ENCODE data around the gene ZNF205.

DNA sequence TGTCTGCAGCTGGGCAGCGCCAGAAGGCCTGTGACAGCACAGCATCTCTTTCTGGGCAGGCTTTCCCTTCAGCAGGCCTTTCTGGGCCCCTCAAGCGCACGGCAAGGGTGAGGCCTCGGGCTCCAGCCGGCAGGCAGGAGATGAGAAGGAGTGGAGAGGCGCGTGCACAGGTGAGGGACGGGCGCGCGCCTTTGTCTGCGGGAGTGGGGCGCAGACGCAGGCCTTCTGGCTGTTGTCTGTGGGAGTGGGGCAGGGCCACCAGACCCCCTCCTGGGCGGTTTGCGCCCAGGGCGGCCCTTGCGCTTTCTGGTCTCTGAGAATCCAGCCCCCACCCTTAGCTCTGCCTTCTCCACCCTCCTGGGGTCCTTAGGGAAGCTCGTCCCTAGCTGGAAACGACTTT, 6.5 kb downstream of the ZNF205 start:
- TF ChIP-seq, protein P1, sequence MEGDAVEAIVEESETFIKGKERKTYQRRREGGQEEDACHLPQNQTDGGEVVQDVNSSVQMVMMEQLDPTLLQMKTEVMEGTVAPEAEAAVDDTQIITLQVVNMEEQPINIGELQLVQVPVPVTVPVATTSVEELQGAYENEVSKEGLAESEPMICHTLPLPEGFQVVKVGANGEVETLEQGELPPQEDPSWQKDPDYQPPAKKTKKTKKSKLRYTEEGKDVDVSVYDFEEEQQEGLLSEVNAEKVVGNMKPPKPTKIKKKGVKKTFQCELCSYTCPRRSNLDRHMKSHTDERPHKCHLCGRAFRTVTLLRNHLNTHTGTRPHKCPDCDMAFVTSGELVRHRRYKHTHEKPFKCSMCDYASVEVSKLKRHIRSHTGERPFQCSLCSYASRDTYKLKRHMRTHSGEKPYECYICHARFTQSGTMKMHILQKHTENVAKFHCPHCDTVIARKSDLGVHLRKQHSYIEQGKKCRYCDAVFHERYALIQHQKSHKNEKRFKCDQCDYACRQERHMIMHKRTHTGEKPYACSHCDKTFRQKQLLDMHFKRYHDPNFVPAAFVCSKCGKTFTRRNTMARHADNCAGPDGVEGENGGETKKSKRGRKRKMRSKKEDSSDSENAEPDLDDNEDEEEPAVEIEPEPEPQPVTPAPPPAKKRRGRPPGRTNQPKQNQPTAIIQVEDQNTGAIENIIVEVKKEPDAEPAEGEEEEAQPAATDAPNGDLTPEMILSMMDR (tag by site-specific recombination; IDR thresholded peaks at IDR 0.05) = no peak
- TF ChIP-seq, protein P2, sequence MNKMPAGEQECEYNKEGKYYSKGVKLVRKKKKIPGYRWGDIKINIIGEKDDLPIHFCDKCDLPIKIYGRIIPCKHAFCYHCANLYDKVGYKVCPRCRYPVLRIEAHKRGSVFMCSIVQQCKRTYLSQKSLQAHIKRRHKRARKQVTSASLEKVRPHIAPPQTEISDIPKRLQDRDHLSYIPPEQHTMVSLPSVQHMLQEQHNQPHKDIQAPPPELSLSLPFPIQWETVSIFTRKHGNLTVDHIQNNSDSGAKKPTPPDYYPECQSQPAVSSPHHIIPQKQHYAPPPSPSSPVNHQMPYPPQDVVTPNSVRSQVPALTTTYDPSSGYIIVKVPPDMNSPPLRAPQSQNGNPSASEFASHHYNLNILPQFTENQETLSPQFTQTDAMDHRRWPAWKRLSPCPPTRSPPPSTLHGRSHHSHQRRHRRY (tag by site-specific recombination; IDR thresholded peaks at IDR 0.05) = no peak
- TF ChIP-seq, protein P3, sequence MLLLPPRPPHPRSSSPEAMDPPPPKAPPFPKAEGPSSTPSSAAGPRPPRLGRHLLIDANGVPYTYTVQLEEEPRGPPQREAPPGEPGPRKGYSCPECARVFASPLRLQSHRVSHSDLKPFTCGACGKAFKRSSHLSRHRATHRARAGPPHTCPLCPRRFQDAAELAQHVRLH (tag by site-specific recombination; IDR thresholded peaks at IDR 0.05) = no peak
- TF ChIP-seq, protein P4, sequence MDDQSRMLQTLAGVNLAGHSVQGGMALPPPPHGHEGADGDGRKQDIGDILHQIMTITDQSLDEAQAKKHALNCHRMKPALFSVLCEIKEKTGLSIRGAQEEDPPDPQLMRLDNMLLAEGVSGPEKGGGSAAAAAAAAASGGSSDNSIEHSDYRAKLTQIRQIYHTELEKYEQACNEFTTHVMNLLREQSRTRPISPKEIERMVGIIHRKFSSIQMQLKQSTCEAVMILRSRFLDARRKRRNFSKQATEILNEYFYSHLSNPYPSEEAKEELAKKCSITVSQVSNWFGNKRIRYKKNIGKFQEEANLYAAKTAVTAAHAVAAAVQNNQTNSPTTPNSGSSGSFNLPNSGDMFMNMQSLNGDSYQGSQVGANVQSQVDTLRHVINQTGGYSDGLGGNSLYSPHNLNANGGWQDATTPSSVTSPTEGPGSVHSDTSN (CRISPR knock-in tag; IDR thresholded peaks at IDR 0.05) = no peak
- no peak for TF ChIP-seq SALL2 (tag by site-specific recombination; IDR thresholded peaks at IDR 0.05; ENCODE audit: borderline replicate concordance)
- no peak for TF ChIP-seq ZNF324 (tag by site-specific recombination; IDR thresholded peaks at IDR 0.05)
- no peak for TF ChIP-seq YY1 (tag by site-specific recombination; IDR thresholded peaks at IDR 0.05)
- TF ChIP-seq, protein P5, sequence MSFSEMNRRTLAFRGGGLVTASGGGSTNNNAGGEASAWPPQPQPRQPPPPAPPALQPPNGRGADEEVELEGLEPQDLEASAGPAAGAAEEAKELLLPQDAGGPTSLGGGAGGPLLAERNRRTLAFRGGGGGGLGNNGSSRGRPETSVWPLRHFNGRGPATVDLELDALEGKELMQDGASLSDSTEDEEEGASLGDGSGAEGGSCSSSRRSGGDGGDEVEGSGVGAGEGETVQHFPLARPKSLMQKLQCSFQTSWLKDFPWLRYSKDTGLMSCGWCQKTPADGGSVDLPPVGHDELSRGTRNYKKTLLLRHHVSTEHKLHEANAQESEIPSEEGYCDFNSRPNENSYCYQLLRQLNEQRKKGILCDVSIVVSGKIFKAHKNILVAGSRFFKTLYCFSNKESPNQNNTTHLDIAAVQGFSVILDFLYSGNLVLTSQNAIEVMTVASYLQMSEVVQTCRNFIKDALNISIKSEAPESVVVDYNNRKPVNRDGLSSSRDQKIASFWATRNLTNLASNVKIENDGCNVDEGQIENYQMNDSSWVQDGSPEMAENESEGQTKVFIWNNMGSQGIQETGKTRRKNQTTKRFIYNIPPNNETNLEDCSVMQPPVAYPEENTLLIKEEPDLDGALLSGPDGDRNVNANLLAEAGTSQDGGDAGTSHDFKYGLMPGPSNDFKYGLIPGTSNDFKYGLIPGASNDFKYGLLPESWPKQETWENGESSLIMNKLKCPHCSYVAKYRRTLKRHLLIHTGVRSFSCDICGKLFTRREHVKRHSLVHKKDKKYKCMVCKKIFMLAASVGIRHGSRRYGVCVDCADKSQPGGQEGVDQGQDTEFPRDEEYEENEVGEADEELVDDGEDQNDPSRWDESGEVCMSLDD (tag by site-specific recombination; IDR thresholded peaks at IDR 0.05) = no peak
- TF ChIP-seq, protein P6, sequence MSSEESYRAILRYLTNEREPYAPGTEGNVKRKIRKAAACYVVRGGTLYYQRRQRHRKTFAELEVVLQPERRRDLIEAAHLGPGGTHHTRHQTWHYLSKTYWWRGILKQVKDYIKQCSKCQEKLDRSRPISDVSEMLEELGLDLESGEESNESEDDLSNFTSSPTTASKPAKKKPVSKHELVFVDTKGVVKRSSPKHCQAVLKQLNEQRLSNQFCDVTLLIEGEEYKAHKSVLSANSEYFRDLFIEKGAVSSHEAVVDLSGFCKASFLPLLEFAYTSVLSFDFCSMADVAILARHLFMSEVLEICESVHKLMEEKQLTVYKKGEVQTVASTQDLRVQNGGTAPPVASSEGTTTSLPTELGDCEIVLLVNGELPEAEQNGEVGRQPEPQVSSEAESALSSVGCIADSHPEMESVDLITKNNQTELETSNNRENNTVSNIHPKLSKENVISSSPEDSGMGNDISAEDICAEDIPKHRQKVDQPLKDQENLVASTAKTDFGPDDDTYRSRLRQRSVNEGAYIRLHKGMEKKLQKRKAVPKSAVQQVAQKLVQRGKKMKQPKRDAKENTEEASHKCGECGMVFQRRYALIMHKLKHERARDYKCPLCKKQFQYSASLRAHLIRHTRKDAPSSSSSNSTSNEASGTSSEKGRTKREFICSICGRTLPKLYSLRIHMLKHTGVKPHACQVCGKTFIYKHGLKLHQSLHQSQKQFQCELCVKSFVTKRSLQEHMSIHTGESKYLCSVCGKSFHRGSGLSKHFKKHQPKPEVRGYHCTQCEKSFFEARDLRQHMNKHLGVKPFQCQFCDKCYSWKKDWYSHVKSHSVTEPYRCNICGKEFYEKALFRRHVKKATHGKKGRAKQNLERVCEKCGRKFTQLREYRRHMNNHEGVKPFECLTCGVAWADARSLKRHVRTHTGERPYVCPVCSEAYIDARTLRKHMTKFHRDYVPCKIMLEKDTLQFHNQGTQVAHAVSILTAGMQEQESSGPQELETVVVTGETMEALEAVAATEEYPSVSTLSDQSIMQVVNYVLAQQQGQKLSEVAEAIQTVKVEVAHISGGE (tag by site-specific recombination; conservative IDR thresholded peaks at IDR 0.05; ENCODE audit: low read depth) = no peak
- TF ChIP-seq ZNF664 (tag by site-specific recombination; IDR thresholded peaks at IDR 0.05) = no peak
- no peak for TF ChIP-seq ZNF302 (tag by site-specific recombination; IDR thresholded peaks at IDR 0.05; ENCODE audit: low read depth)
- no peak for TF ChIP-seq ZNF132 (tag by site-specific recombination; IDR thresholded peaks at IDR 0.05; ENCODE audit: borderline replicate concordance)
